ENCODE data around the gene ADAMTSL3. TPM values are rescaled to one million over a fixed set of nuclear protein-coding genes. Genes with fewer than 3 reads are reported as not detected.
A peak's percentile ranks its signal among the peaks of the same experiment; 100 is the strongest.

The ADAMTSL3 gene
- total and polyA plus RNA-seq, 7 donors = 0.60 to 40.7 (median 32.6) TPM; not detected in 1

DNA sequence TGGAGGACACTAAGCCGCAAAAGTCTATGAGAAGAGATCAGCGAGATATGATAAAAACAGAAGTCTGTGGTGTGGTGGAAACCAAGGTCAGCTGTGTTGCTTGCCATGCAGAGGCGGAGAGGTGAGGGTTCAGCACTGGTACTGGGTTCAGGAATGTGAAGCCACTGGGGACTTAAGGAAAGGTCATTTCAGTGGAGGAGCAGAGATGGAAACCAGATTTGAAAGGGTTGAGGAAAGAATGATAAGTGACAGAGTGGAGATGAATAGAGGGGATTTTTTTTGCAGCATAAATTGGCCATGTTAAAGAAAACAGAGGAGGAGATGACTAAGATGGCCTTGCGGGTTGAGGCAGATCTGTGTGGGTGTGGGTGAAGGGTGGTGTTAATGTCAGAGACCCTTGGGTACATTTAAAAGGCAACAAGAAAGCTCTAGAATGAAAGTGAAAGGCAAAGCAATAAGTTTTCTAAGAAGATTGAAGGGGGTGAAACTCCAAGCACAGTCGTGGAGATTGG is 265.5 kb downstream of the ADAMTSL3 start:
- intact Hi-C loops (cut with DNase I) = no loop called here
- no peak overlapping the region for H3K4me3 ChIP-seq
- 71% methylated on average over 5 of the region's 5 CpGs for WGBS, 2 donors
- DNase-seq = no peak
- no peaks in the 10 kb centered on the region for H3K9me3 ChIP-seq
- TF ChIP-seq EP300 (IDR thresholded peaks at IDR 0.05) (no peak), POLR2AphosphoS5 (IDR thresholded peaks at IDR 0.05) (no peak), POLR2A (IDR thresholded peaks at IDR 0.05) (no peak)
- TF ChIP-seq, protein P1, sequence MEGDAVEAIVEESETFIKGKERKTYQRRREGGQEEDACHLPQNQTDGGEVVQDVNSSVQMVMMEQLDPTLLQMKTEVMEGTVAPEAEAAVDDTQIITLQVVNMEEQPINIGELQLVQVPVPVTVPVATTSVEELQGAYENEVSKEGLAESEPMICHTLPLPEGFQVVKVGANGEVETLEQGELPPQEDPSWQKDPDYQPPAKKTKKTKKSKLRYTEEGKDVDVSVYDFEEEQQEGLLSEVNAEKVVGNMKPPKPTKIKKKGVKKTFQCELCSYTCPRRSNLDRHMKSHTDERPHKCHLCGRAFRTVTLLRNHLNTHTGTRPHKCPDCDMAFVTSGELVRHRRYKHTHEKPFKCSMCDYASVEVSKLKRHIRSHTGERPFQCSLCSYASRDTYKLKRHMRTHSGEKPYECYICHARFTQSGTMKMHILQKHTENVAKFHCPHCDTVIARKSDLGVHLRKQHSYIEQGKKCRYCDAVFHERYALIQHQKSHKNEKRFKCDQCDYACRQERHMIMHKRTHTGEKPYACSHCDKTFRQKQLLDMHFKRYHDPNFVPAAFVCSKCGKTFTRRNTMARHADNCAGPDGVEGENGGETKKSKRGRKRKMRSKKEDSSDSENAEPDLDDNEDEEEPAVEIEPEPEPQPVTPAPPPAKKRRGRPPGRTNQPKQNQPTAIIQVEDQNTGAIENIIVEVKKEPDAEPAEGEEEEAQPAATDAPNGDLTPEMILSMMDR (IDR thresholded peaks at IDR 0.05) = no peak
- H3K27ac ChIP-seq = peak overlapping the region in 3 of 4 donors; percentile 12 to 64 (median 54)
- no peaks in the 10 kb centered on the region for H3K27me3 ChIP-seq
- peaks cover 0 to 44% (median 20%) of the 10 kb centered on the region in 4 donors for H3K4me1 ChIP-seq
- H3K36me3 ChIP-seq = peaks cover 0 to 17% (median 3%) of the 10 kb centered on the region in 4 donors

DNA sequence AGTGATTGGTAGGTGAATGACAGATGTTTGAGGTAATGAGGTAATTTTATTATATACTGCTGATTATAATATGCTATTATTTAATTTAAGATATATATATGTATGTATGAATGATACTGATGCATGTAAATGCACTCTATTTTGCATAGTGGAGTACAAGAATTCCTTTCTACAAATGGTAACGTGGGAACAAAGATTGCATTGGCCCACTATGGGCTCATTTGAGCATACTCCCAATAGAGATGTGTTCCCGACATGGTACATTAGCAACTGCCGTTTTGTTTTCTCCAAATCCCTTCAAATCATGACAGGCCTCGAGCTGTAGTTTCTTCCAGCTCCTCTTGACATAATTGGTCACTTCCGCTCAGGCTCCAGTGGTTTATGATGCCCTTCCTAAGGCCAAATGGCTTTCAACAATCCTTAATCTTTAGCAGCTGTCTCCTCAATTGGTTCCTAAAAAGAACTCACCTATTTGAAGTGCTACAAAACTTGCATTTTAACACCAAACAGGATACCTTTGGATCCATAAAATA is 266.1 kb downstream of the ADAMTSL3 start:
- H3K36me3 ChIP-seq = peaks cover 0 to 22% (median 3%) of the 10 kb centered on the region in 4 donors
- H3K9me3 ChIP-seq = no peaks in the 10 kb centered on the region
- TF ChIP-seq POLR2A (IDR thresholded peaks at IDR 0.05) = no peak
- no peak for TF ChIP-seq POLR2AphosphoS5 (IDR thresholded peaks at IDR 0.05)
- TF ChIP-seq, protein P1 (IDR thresholded peaks at IDR 0.05) = no peak
- no peak for TF ChIP-seq EP300 (IDR thresholded peaks at IDR 0.05)
- intact Hi-C loops (cut with DNase I) = no loop called here
- WGBS, 2 donors = 64 to 72% methylated on average over 5 of the region's 5 CpGs
- H3K27me3 ChIP-seq = no peaks in the 10 kb centered on the region
- H3K4me1 ChIP-seq = peaks cover 0 to 44% (median 20%) of the 10 kb centered on the region in 4 donors
- H3K4me3 ChIP-seq = no peak overlapping the region
- H3K27ac ChIP-seq = peak overlapping the region in 3 of 4 donors; percentile 12 to 64 (median 54)
- no peak for DNase-seq

- H3K4me1 ChIP-seq = peaks cover 0 to 36% (median 20%) of the 10 kb centered on the region in 4 donors
- peak overlapping the region in 1 of 4 donors; percentile 64 for H3K27ac ChIP-seq
- H3K36me3 ChIP-seq = peaks cover 0 to 21% (median 3%) of the 10 kb centered on the region in 4 donors
- TF ChIP-seq, protein P1 (IDR thresholded peaks at IDR 0.05) = no peak
- TF ChIP-seq POLR2AphosphoS5 (IDR thresholded peaks at IDR 0.05) = no peak
- no peak for TF ChIP-seq POLR2A (IDR thresholded peaks at IDR 0.05)
- no peak for TF ChIP-seq EP300 (IDR thresholded peaks at IDR 0.05)
- intact Hi-C loops (cut with DNase I) = no loop called here
- WGBS, 2 donors = 92 to 94% methylated on average over 2 of the region's 2 CpGs
- no peak overlapping the region for H3K4me3 ChIP-seq
- no peaks in the 10 kb centered on the region for H3K27me3 ChIP-seq
- H3K9me3 ChIP-seq = no peaks in the 10 kb centered on the region
- no peak for DNase-seq
Measured at GRCh38 chr15:83922649-83923294, 268.8 kb downstream of the ADAMTSL3 start.

DNA sequence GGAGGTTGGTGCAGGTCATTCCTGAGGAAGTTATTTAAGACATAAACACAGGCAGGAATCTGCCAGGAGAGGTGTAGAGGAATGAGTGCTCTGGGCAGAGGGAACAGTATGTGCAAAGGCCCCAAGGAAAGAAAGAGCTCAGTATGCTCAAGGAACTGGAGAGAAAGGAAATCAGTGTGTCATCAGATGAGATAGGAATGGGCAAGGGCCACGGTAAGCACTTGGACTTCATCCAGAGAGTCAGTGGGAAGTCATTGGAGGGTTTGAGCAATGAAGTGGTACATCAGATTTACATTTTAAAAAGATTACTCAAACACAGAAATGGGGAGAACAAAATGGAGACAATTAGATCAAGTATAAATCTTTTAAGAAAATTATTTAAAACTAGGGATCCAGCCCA is 272.2 kb downstream of the ADAMTSL3 start:
- Histone ChIP-seq H3K4me3 (no peak overlapping the region), H3K4me1 (peaks cover 0 to 36% (median 24%) of the 10 kb centered on the region in 4 donors), H3K36me3 (peaks cover 0 to 21% (median 3%) of the 10 kb centered on the region in 4 donors), H3K27me3 (no peaks in the 10 kb centered on the region), H3K27ac (peak overlapping the region in 2 of 4 donors; percentile 37 to 39), H3K9me3 (no peaks in the 10 kb centered on the region)
- no peak for TF ChIP-seq POLR2AphosphoS5 (IDR thresholded peaks at IDR 0.05)
- no peak for TF ChIP-seq POLR2A (IDR thresholded peaks at IDR 0.05)
- TF ChIP-seq EP300 (IDR thresholded peaks at IDR 0.05) = no peak
- TF ChIP-seq, protein P1 (IDR thresholded peaks at IDR 0.05) = no peak
- 29 to 68% methylated on average over 1 of the region's 1 CpG for WGBS, 2 donors
- intact Hi-C loops (cut with DNase I) = no loop called here
- no peak for DNase-seq

Measured in sigmoid colon (tissue), 7 donors.